GM12892 (cell line): Measurements from ENCODE around the gene SLC37A1.

Experiments
- POLR2A ChIP-seq: IDR thresholded peaks from 2 replicates; pipeline ENCODE4 v1.6.1; 2011; ENCODE audit warnings: low read depth, low read length, control low read depth
- POLR2AphosphoS5 ChIP-seq: IDR thresholded peaks from 2 replicates; pipeline ENCODE4 v1.6.1; 2011; ENCODE audit warnings: low read depth, low read length, control low read depth
- TAF1 ChIP-seq: IDR thresholded peaks from 2 replicates; pipeline ENCODE4 v1.6.1; 2011; ENCODE audit warnings: low read depth, mild to moderate bottlenecking, control low read depth, low read length, borderline replicate concordance

DNA sequence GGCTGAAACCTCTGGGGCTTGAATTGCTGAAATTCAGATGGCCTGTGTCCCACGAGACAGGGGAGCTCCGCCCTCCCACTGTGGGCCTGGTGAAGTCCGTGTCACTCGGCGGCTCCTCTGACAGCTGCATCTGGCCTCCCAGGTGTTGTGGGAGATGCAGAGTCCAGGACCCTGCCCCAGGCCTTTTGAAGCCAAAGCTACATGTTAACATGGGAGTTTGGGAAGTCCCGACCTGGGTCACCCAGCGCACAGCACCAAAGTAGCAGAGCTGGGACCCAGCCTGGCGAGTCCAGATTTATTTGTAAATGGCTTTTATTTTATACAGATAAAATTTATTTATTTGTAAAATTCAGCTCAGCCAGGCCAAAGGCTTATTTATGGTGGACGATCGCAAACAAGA is 28.9 kb downstream of the SLC37A1 start:
- no peak for TF ChIP-seq POLR2AphosphoS5
- TF ChIP-seq POLR2A: no peak
- TF ChIP-seq TAF1: no peak
